ENCODE results near the gene ARHGAP11B.
"Not testable (repeated sequence)": the region's sequence is repeated elsewhere in the genome, so short reads cannot be mapped to it uniquely, and the experiment has no call there.

The ARHGAP11B gene

GRCh38 chr15:30625436-30626193 lies at the start of gene ARHGAP11B:
Gene ARHGAP11B, plus strand, starts transcription at chr15:30626128.
- H3K9me3 ChIP-seq (ENCODE audit: low read length); H3K9me2 ChIP-seq (ENCODE audit: insufficient read depth, low read length); H3K36me3 ChIP-seq (ENCODE audit: insufficient read depth, low read length); H4K20me1 ChIP-seq (ENCODE audit: insufficient read depth); H3K4me2 ChIP-seq (ENCODE audit: low read length); H3K27me3 ChIP-seq (ENCODE audit: insufficient read depth, low read depth, low read length); H3F3A ChIP-seq (ENCODE audit: insufficient read depth, low read length, poor library complexity, severe bottlenecking); H3K79me2 ChIP-seq (replicated peaks; ENCODE audit: insufficient read depth, low read length): not testable (repeated sequence)
- peak within 1 kb of the TSS; percentile 65 for H3K4me3 ChIP-seq (ENCODE audit: low read length)
- peak within 1 kb of the TSS; percentile 51 for H2AFZ ChIP-seq (ENCODE audit: low read depth, low read length)
- H3K27ac ChIP-seq (ENCODE audit: low read length), result peak within 1 kb of the TSS; percentile 82
- TF ChIP-seq EP300 (conservative IDR thresholded peaks at IDR 0.05; ENCODE audit: poor library complexity, severe bottlenecking) (peak; percentile 24), SMC3 (conservative IDR thresholded peaks at IDR 0.05; ENCODE audit: poor library complexity) (peak; percentile 15), POLR2AphosphoS5 (IDR thresholded peaks at IDR 0.05) (peak; percentile 20), MXI1 (conservative IDR thresholded peaks at IDR 0.05; ENCODE audit: poor library complexity, severe bottlenecking) (peak; percentile 97)
- H3K9ac ChIP-seq (ENCODE audit: low read length), result peak within 1 kb of the TSS; percentile 70

GRCh38 chr15:30579394-30579970 lies 46.4 kb upstream of the ARHGAP11B start:
- H3K27me3 ChIP-seq (ENCODE audit: insufficient read depth, low read depth, low read length); H3K79me2 ChIP-seq (replicated peaks; ENCODE audit: insufficient read depth, low read length); H3K9ac ChIP-seq (ENCODE audit: low read length); H3K9me3 ChIP-seq (ENCODE audit: low read length); H2AFZ ChIP-seq (ENCODE audit: low read depth, low read length); H3K4me3 ChIP-seq (ENCODE audit: low read length); H4K20me1 ChIP-seq (ENCODE audit: insufficient read depth); H3K27ac ChIP-seq (ENCODE audit: low read length); H3K4me2 ChIP-seq (ENCODE audit: low read length); H3F3A ChIP-seq (ENCODE audit: insufficient read depth, low read length, poor library complexity, severe bottlenecking); H3K36me3 ChIP-seq (ENCODE audit: insufficient read depth, low read length); H3K9me2 ChIP-seq (ENCODE audit: insufficient read depth, low read length): not testable (repeated sequence)

DNA sequence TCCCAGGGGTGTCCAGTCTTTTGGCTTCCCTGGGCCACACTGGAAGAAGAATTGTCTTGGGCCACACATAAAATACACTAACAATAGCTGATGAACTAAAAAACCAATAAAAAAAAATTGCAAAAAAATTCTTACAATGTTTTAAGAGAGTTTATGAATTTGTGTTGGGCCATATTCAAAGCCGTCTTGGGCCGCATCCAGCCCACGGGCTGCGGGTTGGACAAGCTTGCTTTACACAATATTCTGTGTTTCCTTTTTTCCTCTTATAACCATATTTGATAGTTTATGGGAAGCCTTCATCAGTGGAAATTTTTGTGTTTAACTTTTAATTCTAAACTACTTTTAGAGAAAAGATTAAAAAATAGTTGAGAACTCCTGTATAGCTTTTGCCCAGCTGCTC lies 45.2 kb upstream of the ARHGAP11B start:
- not testable (repeated sequence) for H3F3A ChIP-seq (ENCODE audit: insufficient read depth, low read length, poor library complexity, severe bottlenecking); H3K4me2 ChIP-seq (ENCODE audit: low read length); H3K27ac ChIP-seq (ENCODE audit: low read length); H3K36me3 ChIP-seq (ENCODE audit: insufficient read depth, low read length); H3K9me3 ChIP-seq (ENCODE audit: low read length); H3K9ac ChIP-seq (ENCODE audit: low read length); H3K4me3 ChIP-seq (ENCODE audit: low read length); H3K79me2 ChIP-seq (replicated peaks; ENCODE audit: insufficient read depth, low read length); H2AFZ ChIP-seq (ENCODE audit: low read depth, low read length); H4K20me1 ChIP-seq (ENCODE audit: insufficient read depth); H3K27me3 ChIP-seq (ENCODE audit: insufficient read depth, low read depth, low read length); H3K9me2 ChIP-seq (ENCODE audit: insufficient read depth, low read length)

- H3K9ac ChIP-seq (ENCODE audit: low read length); H3K9me3 ChIP-seq (ENCODE audit: low read length); H2AFZ ChIP-seq (ENCODE audit: low read depth, low read length); H3K36me3 ChIP-seq (ENCODE audit: insufficient read depth, low read length); H3F3A ChIP-seq (ENCODE audit: insufficient read depth, low read length, poor library complexity, severe bottlenecking); H3K27me3 ChIP-seq (ENCODE audit: insufficient read depth, low read depth, low read length); H3K4me3 ChIP-seq (ENCODE audit: low read length); H4K20me1 ChIP-seq (ENCODE audit: insufficient read depth); H3K4me2 ChIP-seq (ENCODE audit: low read length); H3K79me2 ChIP-seq (replicated peaks; ENCODE audit: insufficient read depth, low read length); H3K9me2 ChIP-seq (ENCODE audit: insufficient read depth, low read length); H3K27ac ChIP-seq (ENCODE audit: low read length): not testable (repeated sequence)
Observed at GRCh38 chr15:30598953-30599352, 27.0 kb upstream of the ARHGAP11B start.

GRCh38 chr15:30603796-30604195 lies 22.1 kb upstream of the ARHGAP11B start, which contains the start of gene GOLGA8H:
Gene GOLGA8H, plus strand, starts transcription at chr15:30604028. Its CDS starts 98 bp downstream, at chr15:30604126.
- H3K9me3 ChIP-seq (ENCODE audit: low read length); H3K4me2 ChIP-seq (ENCODE audit: low read length); H3F3A ChIP-seq (ENCODE audit: insufficient read depth, low read length, poor library complexity, severe bottlenecking); H3K9ac ChIP-seq (ENCODE audit: low read length); H3K9me2 ChIP-seq (ENCODE audit: insufficient read depth, low read length); H2AFZ ChIP-seq (ENCODE audit: low read depth, low read length); H3K4me3 ChIP-seq (ENCODE audit: low read length); H4K20me1 ChIP-seq (ENCODE audit: insufficient read depth); H3K36me3 ChIP-seq (ENCODE audit: insufficient read depth, low read length); H3K79me2 ChIP-seq (replicated peaks; ENCODE audit: insufficient read depth, low read length); H3K27ac ChIP-seq (ENCODE audit: low read length); H3K27me3 ChIP-seq (ENCODE audit: insufficient read depth, low read depth, low read length): not testable (repeated sequence)

- not testable (repeated sequence) for H4K20me1 ChIP-seq (ENCODE audit: insufficient read depth); H3K4me3 ChIP-seq (ENCODE audit: low read length); H3K4me2 ChIP-seq (ENCODE audit: low read length); H3K9ac ChIP-seq (ENCODE audit: low read length); H3F3A ChIP-seq (ENCODE audit: insufficient read depth, low read length, poor library complexity, severe bottlenecking); H3K27me3 ChIP-seq (ENCODE audit: insufficient read depth, low read depth, low read length); H3K9me2 ChIP-seq (ENCODE audit: insufficient read depth, low read length); H3K9me3 ChIP-seq (ENCODE audit: low read length); H3K27ac ChIP-seq (ENCODE audit: low read length); H3K79me2 ChIP-seq (replicated peaks; ENCODE audit: insufficient read depth, low read length); H2AFZ ChIP-seq (ENCODE audit: low read depth, low read length); H3K36me3 ChIP-seq (ENCODE audit: insufficient read depth, low read length)
Observed at GRCh38 chr15:30612271-30612670, 13.7 kb upstream of the ARHGAP11B start.

DNA sequence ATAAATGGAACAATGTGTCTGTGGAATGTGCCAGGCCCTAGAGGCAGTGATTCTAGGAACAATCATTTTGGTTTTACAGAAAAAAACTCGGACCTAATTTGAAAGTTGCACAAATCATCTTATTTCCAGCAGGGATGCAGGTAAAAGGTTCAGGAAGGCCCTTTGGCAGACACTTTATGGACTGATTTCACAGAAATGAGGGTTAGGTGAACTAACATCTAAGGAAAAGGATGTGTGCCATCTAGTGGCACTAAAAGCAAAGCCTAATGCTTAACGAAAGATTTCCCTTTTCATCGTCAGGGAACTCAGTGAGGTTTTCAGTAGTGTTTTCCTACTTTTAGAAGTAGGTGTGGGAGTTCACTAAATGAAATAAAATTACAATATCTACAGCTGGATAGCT lies 4.6 kb upstream of the ARHGAP11B start:
- not testable (repeated sequence) for H3F3A ChIP-seq (ENCODE audit: insufficient read depth, low read length, poor library complexity, severe bottlenecking); H3K4me2 ChIP-seq (ENCODE audit: low read length); H3K27ac ChIP-seq (ENCODE audit: low read length); H3K9me3 ChIP-seq (ENCODE audit: low read length); H3K36me3 ChIP-seq (ENCODE audit: insufficient read depth, low read length); H3K27me3 ChIP-seq (ENCODE audit: insufficient read depth, low read depth, low read length); H3K4me3 ChIP-seq (ENCODE audit: low read length); H4K20me1 ChIP-seq (ENCODE audit: insufficient read depth); H2AFZ ChIP-seq (ENCODE audit: low read depth, low read length); H3K9me2 ChIP-seq (ENCODE audit: insufficient read depth, low read length); H3K79me2 ChIP-seq (replicated peaks; ENCODE audit: insufficient read depth, low read length); H3K9ac ChIP-seq (ENCODE audit: low read length)

Measured in neural cell (in vitro differentiated cells).